ENCODE measurements around the gene ALG8. TPM values are rescaled to one million over a fixed set of nuclear protein-coding genes. Genes with fewer than 3 reads are reported as not detected.
"Not testable (repeated sequence)": the region's sequence is repeated elsewhere in the genome, so short reads cannot be mapped to it uniquely, and the experiment has no call there.

ALG8 gene
- total and polyA plus RNA-seq, 2 experiments from 2014 or later = 94.3 to 130 TPM

DNA sequence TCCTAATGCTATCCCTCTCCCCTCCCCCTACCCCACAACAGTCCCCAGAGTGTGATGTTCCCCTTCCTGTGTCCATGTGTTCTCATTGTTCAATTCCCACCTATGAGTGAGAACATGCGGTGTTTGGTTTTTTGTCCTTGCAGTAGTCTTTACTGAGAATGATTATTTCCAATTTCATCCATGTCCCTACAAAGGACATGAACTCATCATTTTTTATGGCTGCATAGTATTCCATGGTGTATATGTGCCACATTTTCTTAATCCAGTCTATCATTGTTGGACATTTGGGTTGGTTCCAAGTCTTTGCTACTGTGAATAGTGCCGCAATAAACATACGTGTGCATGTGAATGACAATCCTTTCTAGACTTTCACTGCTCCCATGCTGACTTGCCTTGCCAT, 36.4 kb upstream of the ALG8 start:
- not testable (repeated sequence) for H3K9me2 ChIP-seq (ENCODE audit: insufficient read depth); H3K36me3 ChIP-seq (ENCODE audit: insufficient read depth); ATAC-seq; H3K4me3 ChIP-seq; H3K9me3 Mint-ChIP-seq; H3K4me1 Mint-ChIP-seq; DNase-seq (ENCODE audit: low spot score); H4K20me1 ChIP-seq (replicated peaks; ENCODE audit: insufficient read depth); H3K27ac ChIP-seq (ENCODE audit: low read depth); H3K27me3 Mint-ChIP-seq (ENCODE audit: insufficient read depth, low read depth, poor library complexity); H3K36me3 Mint-ChIP-seq (ENCODE audit: low read depth); H3F3A ChIP-seq (replicated peaks; ENCODE audit: low read depth); H3K4me1 ChIP-seq (ENCODE audit: insufficient read depth); H3K4me2 ChIP-seq; H3K27ac Mint-ChIP-seq; H2AFZ ChIP-seq; H3K79me2 ChIP-seq (replicated peaks; ENCODE audit: insufficient read depth); H3K27me3 ChIP-seq (ENCODE audit: insufficient read depth); H3K4me3 Mint-ChIP-seq

DNA sequence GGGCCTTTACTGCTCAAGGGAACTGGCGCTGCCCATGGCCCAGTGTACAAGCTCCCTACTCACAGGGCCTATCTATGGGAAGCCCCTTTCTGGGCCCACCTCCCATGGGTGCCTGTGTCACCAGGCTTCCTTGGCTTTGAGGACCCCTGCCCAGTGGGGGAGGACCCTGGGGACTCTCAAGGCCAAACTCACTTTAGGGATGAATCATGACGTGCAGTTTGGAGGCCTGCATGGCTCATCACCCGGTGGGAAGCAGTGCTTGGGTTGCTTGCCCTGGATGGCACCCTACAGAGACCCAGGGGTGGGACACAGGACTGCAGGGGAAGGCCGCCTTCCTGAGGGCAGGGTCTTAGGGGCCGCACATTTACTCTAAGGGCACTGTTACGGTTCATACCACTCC, 32.5 kb upstream of the ALG8 start:
- no peak overlapping the region for H3K4me3 ChIP-seq
- no peaks in the 10 kb centered on the region for H3K79me2 ChIP-seq (replicated peaks; ENCODE audit: insufficient read depth)
- no peaks in the 10 kb centered on the region for H4K20me1 ChIP-seq (replicated peaks; ENCODE audit: insufficient read depth)
- Mint-ChIP-seq H3K27me3 (ENCODE audit: insufficient read depth, low read depth, poor library complexity) (peaks cover 9% of the 10 kb centered on the region), H3K36me3 (ENCODE audit: low read depth) (peaks cover 7% of the 10 kb centered on the region; the same call in 1 of the 3 replicates), H3K4me3 (no peak overlapping the region), H3K9me3 (no peaks in the 10 kb centered on the region; the same call in 2 of the 3 replicates), H3K4me1 (no peaks in the 10 kb centered on the region), H3K27ac (no peak overlapping the region)
- no peaks in the 10 kb centered on the region for H3F3A ChIP-seq (replicated peaks; ENCODE audit: low read depth)
- H3K27me3 ChIP-seq (ENCODE audit: insufficient read depth) = no peaks in the 10 kb centered on the region
- H2AFZ ChIP-seq = no peak overlapping the region
- no peak overlapping the region for H3K4me2 ChIP-seq
- H3K4me1 ChIP-seq (ENCODE audit: insufficient read depth) = no peaks in the 10 kb centered on the region
- no peak overlapping the region for H3K27ac ChIP-seq (ENCODE audit: low read depth)
- no peaks in the 10 kb centered on the region for H3K9me2 ChIP-seq (ENCODE audit: insufficient read depth)
- no peaks in the 10 kb centered on the region for H3K36me3 ChIP-seq (ENCODE audit: insufficient read depth)
- no peak for DNase-seq (ENCODE audit: low spot score)
- no peak for ATAC-seq
- TF ChIP-seq EZH2 (IDR thresholded peaks at IDR 0.05; ENCODE audit: low read depth, unreplicated experiment) (no peak), STAT1 (IDR thresholded peaks at IDR 0.05; ENCODE audit: unreplicated experiment) (no peak), ZNF331 (CRISPR knock-in tag; IDR thresholded peaks at IDR 0.05; ENCODE audit: low read depth) (no peak), POLR2AphosphoS5 (IDR thresholded peaks at IDR 0.05; ENCODE audit: low read depth) (no peak), JUNB (IDR thresholded peaks at IDR 0.05; ENCODE audit: unreplicated experiment) (no peak), NANOG (IDR thresholded peaks at IDR 0.05; ENCODE audit: borderline replicate concordance) (no peak), EZH2phosphoT487 (IDR thresholded peaks at IDR 0.05; ENCODE audit: unreplicated experiment) (no peak), ZNF114 (CRISPR knock-in tag; IDR thresholded peaks at IDR 0.05) (no peak), CREB1 (CRISPR knock-in tag; IDR thresholded peaks at IDR 0.05; ENCODE audit: low read depth) (no peak)
- TF ChIP-seq, protein P1, sequence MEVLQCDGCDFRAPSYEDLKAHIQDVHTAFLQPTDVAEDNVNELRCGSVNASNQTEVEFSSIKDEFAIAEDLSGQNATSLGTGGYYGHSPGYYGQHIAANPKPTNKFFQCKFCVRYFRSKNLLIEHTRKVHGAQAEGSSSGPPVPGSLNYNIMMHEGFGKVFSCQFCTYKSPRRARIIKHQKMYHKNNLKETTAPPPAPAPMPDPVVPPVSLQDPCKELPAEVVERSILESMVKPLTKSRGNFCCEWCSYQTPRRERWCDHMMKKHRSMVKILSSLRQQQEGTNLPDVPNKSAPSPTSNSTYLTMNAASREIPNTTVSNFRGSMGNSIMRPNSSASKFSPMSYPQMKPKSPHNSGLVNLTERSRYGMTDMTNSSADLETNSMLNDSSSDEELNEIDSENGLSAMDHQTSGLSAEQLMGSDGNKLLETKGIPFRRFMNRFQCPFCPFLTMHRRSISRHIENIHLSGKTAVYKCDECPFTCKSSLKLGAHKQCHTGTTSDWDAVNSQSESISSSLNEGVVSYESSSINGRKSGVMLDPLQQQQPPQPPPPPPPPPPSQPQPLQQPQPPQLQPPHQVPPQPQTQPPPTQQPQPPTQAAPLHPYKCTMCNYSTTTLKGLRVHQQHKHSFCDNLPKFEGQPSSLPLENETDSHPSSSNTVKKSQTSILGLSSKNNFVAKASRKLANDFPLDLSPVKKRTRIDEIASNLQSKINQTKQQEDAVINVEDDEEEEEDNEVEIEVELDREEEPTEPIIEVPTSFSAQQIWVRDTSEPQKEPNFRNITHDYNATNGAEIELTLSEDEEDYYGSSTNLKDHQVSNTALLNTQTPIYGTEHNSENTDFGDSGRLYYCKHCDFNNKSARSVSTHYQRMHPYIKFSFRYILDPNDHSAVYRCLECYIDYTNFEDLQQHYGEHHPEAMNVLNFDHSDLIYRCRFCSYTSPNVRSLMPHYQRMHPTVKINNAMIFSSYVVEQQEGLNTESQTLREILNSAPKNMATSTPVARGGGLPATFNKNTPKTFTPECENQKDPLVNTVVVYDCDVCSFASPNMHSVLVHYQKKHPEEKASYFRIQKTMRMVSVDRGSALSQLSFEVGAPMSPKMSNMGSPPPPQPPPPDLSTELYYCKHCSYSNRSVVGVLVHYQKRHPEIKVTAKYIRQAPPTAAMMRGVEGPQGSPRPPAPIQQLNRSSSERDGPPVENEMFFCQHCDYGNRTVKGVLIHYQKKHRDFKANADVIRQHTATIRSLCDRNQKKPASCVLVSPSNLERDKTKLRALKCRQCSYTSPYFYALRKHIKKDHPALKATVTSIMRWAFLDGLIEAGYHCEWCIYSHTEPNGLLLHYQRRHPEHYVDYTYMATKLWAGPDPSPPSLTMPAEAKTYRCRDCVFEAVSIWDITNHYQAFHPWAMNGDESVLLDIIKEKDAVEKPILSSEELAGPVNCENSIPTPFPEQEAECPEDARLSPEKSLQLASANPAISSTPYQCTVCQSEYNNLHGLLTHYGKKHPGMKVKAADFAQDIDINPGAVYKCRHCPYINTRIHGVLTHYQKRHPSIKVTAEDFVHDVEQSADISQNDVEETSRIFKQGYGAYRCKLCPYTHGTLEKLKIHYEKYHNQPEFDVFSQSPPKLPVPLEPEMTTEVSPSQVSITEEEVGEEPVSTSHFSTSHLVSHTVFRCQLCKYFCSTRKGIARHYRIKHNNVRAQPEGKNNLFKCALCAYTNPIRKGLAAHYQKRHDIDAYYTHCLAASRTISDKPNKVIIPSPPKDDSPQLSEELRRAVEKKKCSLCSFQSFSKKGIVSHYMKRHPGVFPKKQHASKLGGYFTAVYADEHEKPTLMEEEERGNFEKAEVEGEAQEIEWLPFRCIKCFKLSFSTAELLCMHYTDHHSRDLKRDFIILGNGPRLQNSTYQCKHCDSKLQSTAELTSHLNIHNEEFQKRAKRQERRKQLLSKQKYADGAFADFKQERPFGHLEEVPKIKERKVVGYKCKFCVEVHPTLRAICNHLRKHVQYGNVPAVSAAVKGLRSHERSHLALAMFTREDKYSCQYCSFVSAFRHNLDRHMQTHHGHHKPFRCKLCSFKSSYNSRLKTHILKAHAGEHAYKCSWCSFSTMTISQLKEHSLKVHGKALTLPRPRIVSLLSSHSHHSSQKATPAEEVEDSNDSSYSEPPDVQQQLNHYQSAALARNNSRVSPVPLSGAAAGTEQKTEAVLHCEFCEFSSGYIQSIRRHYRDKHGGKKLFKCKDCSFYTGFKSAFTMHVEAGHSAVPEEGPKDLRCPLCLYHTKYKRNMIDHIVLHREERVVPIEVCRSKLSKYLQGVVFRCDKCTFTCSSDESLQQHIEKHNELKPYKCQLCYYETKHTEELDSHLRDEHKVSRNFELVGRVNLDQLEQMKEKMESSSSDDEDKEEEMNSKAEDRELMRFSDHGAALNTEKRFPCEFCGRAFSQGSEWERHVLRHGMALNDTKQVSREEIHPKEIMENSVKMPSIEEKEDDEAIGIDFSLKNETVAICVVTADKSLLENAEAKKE (CRISPR knock-in tag; IDR thresholded peaks at IDR 0.05) = no peak
- TF ChIP-seq, protein P2, sequence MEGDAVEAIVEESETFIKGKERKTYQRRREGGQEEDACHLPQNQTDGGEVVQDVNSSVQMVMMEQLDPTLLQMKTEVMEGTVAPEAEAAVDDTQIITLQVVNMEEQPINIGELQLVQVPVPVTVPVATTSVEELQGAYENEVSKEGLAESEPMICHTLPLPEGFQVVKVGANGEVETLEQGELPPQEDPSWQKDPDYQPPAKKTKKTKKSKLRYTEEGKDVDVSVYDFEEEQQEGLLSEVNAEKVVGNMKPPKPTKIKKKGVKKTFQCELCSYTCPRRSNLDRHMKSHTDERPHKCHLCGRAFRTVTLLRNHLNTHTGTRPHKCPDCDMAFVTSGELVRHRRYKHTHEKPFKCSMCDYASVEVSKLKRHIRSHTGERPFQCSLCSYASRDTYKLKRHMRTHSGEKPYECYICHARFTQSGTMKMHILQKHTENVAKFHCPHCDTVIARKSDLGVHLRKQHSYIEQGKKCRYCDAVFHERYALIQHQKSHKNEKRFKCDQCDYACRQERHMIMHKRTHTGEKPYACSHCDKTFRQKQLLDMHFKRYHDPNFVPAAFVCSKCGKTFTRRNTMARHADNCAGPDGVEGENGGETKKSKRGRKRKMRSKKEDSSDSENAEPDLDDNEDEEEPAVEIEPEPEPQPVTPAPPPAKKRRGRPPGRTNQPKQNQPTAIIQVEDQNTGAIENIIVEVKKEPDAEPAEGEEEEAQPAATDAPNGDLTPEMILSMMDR (conservative IDR thresholded peaks at IDR 0.05; ENCODE audit: low read depth in 2 of 2) = no peak
- TF ChIP-seq, protein P3, sequence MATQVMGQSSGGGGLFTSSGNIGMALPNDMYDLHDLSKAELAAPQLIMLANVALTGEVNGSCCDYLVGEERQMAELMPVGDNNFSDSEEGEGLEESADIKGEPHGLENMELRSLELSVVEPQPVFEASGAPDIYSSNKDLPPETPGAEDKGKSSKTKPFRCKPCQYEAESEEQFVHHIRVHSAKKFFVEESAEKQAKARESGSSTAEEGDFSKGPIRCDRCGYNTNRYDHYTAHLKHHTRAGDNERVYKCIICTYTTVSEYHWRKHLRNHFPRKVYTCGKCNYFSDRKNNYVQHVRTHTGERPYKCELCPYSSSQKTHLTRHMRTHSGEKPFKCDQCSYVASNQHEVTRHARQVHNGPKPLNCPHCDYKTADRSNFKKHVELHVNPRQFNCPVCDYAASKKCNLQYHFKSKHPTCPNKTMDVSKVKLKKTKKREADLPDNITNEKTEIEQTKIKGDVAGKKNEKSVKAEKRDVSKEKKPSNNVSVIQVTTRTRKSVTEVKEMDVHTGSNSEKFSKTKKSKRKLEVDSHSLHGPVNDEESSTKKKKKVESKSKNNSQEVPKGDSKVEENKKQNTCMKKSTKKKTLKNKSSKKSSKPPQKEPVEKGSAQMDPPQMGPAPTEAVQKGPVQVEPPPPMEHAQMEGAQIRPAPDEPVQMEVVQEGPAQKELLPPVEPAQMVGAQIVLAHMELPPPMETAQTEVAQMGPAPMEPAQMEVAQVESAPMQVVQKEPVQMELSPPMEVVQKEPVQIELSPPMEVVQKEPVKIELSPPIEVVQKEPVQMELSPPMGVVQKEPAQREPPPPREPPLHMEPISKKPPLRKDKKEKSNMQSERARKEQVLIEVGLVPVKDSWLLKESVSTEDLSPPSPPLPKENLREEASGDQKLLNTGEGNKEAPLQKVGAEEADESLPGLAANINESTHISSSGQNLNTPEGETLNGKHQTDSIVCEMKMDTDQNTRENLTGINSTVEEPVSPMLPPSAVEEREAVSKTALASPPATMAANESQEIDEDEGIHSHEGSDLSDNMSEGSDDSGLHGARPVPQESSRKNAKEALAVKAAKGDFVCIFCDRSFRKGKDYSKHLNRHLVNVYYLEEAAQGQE (IDR thresholded peaks at IDR 0.05; ENCODE audit: unreplicated experiment) = no peak

Measured in GM23338 (cell line).